MM.1S (cell line): ENCODE results near the gene ZBTB7B.

Source experiments
- EZH2 ChIP-seq: fragments of 300-600 bp; sonication (generic); optimal IDR thresholded peaks from 2 replicates; pipeline ENCODE3; 2017; ENCODE audit warnings: low read depth, mild to moderate bottlenecking, antibody characterized with exemption, low read length, mixed read lengths
- EZH2phosphoT487 ChIP-seq: fragments of 300-600 bp; sonication (generic); IDR thresholded peaks from 2 replicates; pipeline ENCODE4 v1.6.1; 2018; ENCODE audit warnings: antibody characterized with exemption, low read length
- TF ChIP-seq, protein P1 (sequence below): fragments of 300-600 bp; sonication (generic); IDR thresholded peaks from 2 replicates; pipeline ENCODE4 v1.5.1; 2016; ENCODE audit warnings: antibody characterized with exemption, low read length, mixed read lengths

DNA sequence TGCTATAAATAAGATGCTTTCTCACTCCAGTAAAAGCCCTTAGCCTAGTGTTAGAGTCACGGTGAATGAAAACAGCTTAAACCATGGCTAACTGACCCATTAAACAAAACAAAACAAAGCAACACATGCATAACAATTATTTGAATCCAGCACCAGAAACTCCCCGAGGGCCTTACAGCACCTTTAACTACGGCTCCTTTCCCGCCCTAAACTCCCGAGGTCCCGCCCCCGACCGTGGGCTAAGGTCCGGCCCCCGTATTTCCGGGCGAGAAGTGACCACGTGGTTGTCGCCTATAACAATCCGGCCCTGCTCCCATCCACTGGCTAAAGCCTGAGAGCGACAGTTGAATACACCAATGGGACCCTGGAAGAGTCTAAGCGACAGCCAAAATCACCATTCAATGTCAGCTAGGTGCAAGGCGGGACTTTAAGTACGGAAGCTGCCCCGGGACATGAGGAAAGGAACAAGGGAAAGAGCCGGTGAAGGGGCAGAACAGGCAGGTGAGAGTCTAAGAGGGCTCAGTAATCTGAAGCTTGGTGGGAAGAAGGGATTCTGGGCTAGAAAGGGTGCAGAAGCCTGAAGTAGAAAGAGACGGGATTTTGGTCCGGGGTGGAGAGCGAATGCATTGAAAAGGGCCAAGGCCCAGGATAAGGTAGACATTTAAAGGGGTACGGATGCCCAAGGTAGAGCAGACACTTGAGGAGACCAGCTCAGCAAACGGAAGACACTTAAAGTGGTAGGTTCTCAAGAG lies 19.5 kb upstream of the ZBTB7B start, which contains the start of gene FLAD1:
- TF ChIP-seq, protein P1, sequence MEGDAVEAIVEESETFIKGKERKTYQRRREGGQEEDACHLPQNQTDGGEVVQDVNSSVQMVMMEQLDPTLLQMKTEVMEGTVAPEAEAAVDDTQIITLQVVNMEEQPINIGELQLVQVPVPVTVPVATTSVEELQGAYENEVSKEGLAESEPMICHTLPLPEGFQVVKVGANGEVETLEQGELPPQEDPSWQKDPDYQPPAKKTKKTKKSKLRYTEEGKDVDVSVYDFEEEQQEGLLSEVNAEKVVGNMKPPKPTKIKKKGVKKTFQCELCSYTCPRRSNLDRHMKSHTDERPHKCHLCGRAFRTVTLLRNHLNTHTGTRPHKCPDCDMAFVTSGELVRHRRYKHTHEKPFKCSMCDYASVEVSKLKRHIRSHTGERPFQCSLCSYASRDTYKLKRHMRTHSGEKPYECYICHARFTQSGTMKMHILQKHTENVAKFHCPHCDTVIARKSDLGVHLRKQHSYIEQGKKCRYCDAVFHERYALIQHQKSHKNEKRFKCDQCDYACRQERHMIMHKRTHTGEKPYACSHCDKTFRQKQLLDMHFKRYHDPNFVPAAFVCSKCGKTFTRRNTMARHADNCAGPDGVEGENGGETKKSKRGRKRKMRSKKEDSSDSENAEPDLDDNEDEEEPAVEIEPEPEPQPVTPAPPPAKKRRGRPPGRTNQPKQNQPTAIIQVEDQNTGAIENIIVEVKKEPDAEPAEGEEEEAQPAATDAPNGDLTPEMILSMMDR = no peak
- TF ChIP-seq EZH2 = no peak
- no peak for TF ChIP-seq EZH2phosphoT487
